PC-9 (cell line): Measurements from ENCODE around the gene PANK3. TPM values are rescaled to one million over a fixed set of nuclear protein-coding genes. Genes with fewer than 3 reads are reported as not detected.
"Not testable (repeated sequence)": the region's sequence is repeated elsewhere in the genome, so short reads cannot be mapped to it uniquely, and the experiment has no call there.

Experiments
- BruUV-seq: library from RNA; stranded (reverse); fragments of 400-500 nt; replicated peaks from 2 replicates; lab custom pipeline; 2021; lab: Mats Ljungman, UMichigan
- CTCF ChIA-PET: fragments of 300-600 bp; sonication (Branson Sonifier 250); formaldehyde crosslinking; loops from one replicate; lab custom pipeline; 2022; ENCODE audit warnings: antibody characterized with exemption; lab: Charles Lee
- POLR2A ChIA-PET: fragments of 300-600 bp; sonication (Branson Sonifier 250); formaldehyde crosslinking; loops from one replicate; lab custom pipeline; 2022; ENCODE audit warnings: antibody characterized with exemption; ENCODE audit not compliant: unreplicated experiment; lab: Charles Lee
- DNase-seq, 2 experiments: peaks; one replicate each; pipeline versions ENCODE4 v3.0.0 to v3.0.0-alpha.2; 2015 to 2022; ENCODE audit warnings: mixed read lengths in 1 of 2
- H2AFZ ChIP-seq: fragments of 200-600 bp; sonication (generic); 2 replicates; pipeline ENCODE4 v1.8.1; 2017; ENCODE audit warnings: antibody characterized with exemption
- H3F3A ChIP-seq: fragments of 200-600 bp; sonication (generic); 2 replicates; pipeline ENCODE4 v1.8.1; 2017; ENCODE audit warnings: antibody characterized with exemption, mild to moderate bottlenecking, low read depth; ENCODE audit not compliant: insufficient read depth
- H3K27ac ChIP-seq: fragments of 200-600 bp; sonication (generic); 2 replicates; pipeline ENCODE4 v1.6.1; 2016; ENCODE audit warnings: mixed run types
- H3K27me3 ChIP-seq: fragments of 200-600 bp; sonication (generic); 2 replicates; pipeline ENCODE4 v1.6.1; 2016; ENCODE audit warnings: low read depth, mixed run types; ENCODE audit not compliant: insufficient read depth
- H3K36me3 ChIP-seq: fragments of 200-600 bp; sonication (generic); 2 replicates; pipeline ENCODE4 v1.6.1; 2016; ENCODE audit warnings: low read depth, mixed run types
- H3K4me1 ChIP-seq: fragments of 200-600 bp; sonication (generic); replicated peaks from 2 replicates; pipeline ENCODE4 v1.6.1; 2016; ENCODE audit warnings: mixed run types; ENCODE audit not compliant: insufficient read depth
- H3K4me2 ChIP-seq: fragments of 200-600 bp; sonication (generic); 2 replicates; pipeline ENCODE4 v1.6.1; 2017; ENCODE audit warnings: mixed run types
- H3K4me3 ChIP-seq: fragments of 200-600 bp; sonication (generic); 2 replicates; pipeline ENCODE4 v1.6.1; 2016; ENCODE audit warnings: mixed run types
- H3K79me2 ChIP-seq: fragments of 200-600 bp; sonication (generic); 2 replicates; pipeline ENCODE4 v1.6.1; 2017; ENCODE audit warnings: low read depth, mixed run types
- H3K9me2 ChIP-seq: fragments of 200-600 bp; sonication (generic); 2 replicates; pipeline ENCODE4 v1.8.1; 2017; ENCODE audit warnings: mild to moderate bottlenecking; ENCODE audit not compliant: insufficient read depth
- H3K9me3 ChIP-seq: fragments of 200-600 bp; sonication (generic); 2 replicates; pipeline ENCODE4 v1.8.1; 2016; ENCODE audit warnings: low read depth; ENCODE audit not compliant: insufficient read depth
- H4K20me1 ChIP-seq: fragments of 200-600 bp; sonication (generic); 2 replicates; pipeline ENCODE4 v1.8.1; 2017; ENCODE audit not compliant: insufficient read depth
- EZH2 ChIP-seq: fragments of 200-600 bp; sonication (generic); IDR thresholded peaks from 2 replicates; pipeline ENCODE4 v1.8.0; 2017; ENCODE audit warnings: antibody characterized with exemption, low read depth
- intact Hi-C: fragments of 100-400 bp; cut with micrococcal nuclease; formaldehyde crosslinking; loops from one replicate; pipeline ENCODE4 v1.10.0; 2022; ENCODE audit not compliant: unreplicated experiment
- total RNA-seq: library from RNA; stranded (reverse); gene quantifications from 2 replicates; pipeline ENCODE4 v1.2.3, GENCODE V29; 2021
- TF ChIP-seq, protein P1 (sequence below): fragments of 200-600 bp; sonication (generic); conservative IDR thresholded peaks from 2 replicates; pipeline ENCODE4 v1.6.1; 2017; ENCODE audit warnings: mixed run types, antibody characterized with exemption, mild to moderate bottlenecking, moderate library complexity

The PANK3 gene
- total RNA-seq, 1 experiment from 2014 or later: 60.8 TPM

GRCh38 chr5:168599826-168600225 lies 20.7 kb upstream of the PANK3 start:
- CTCF ChIA-PET: no interaction called here
- no peak overlapping the region for H3K4me3 ChIP-seq
- H3K27ac ChIP-seq: no peak overlapping the region
- DNase-seq: no peak
- intact Hi-C loops: no loop called here
- H3K4me1 ChIP-seq: no peaks in the 10 kb centered on the region
- no peaks in the 10 kb centered on the region for H3F3A ChIP-seq
- TF ChIP-seq, protein P1, sequence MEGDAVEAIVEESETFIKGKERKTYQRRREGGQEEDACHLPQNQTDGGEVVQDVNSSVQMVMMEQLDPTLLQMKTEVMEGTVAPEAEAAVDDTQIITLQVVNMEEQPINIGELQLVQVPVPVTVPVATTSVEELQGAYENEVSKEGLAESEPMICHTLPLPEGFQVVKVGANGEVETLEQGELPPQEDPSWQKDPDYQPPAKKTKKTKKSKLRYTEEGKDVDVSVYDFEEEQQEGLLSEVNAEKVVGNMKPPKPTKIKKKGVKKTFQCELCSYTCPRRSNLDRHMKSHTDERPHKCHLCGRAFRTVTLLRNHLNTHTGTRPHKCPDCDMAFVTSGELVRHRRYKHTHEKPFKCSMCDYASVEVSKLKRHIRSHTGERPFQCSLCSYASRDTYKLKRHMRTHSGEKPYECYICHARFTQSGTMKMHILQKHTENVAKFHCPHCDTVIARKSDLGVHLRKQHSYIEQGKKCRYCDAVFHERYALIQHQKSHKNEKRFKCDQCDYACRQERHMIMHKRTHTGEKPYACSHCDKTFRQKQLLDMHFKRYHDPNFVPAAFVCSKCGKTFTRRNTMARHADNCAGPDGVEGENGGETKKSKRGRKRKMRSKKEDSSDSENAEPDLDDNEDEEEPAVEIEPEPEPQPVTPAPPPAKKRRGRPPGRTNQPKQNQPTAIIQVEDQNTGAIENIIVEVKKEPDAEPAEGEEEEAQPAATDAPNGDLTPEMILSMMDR: no peak
- no peak for TF ChIP-seq EZH2
- H3K4me2 ChIP-seq: no peak overlapping the region
- H4K20me1 ChIP-seq: no peaks in the 10 kb centered on the region
- no TSS peak for BruUV-seq
- no peaks in the 10 kb centered on the region for H3K9me3 ChIP-seq
- H3K79me2 ChIP-seq: no peaks in the 10 kb centered on the region
- H2AFZ ChIP-seq: no peak overlapping the region
- H3K9me2 ChIP-seq: no peaks in the 10 kb centered on the region
- POLR2A ChIA-PET: no interaction called here
- H3K27me3 ChIP-seq: peaks cover 6% of the 10 kb centered on the region; the same call in 1 of the 2 replicates
- no peaks in the 10 kb centered on the region for H3K36me3 ChIP-seq

DNA sequence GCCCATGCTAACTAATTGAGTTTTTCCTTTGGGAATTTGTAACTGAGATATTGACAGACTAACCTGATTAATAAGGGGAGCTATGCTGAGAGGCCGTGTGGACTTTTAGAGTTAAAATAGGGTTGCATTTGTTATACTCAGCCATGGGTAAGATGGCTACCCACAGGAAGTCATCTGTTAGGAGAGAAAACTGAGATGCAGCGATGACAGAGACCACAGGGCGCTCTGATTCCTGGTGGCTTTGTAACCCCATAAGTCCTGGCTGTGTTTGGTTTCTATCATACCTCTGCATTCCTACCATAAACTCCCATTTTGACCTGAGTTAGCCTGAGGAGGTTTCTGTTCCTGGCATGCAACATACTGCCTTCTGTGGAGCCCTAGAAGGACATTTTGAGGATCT lies 19.5 kb upstream of the PANK3 start:
- no peaks in the 10 kb centered on the region for H3K9me2 ChIP-seq
- H3K4me1 ChIP-seq: no peaks in the 10 kb centered on the region
- H2AFZ ChIP-seq: no peak overlapping the region
- no TSS peak for BruUV-seq
- POLR2A ChIA-PET: no interaction called here
- no peak for TF ChIP-seq EZH2
- TF ChIP-seq, protein P1: no peak
- H3K27ac ChIP-seq: no peak overlapping the region
- intact Hi-C loops: no loop called here
- peaks cover 11% of the 10 kb centered on the region; the same call in 1 of the 2 replicates for H3K27me3 ChIP-seq
- H3K79me2 ChIP-seq: no peaks in the 10 kb centered on the region
- no peaks in the 10 kb centered on the region for H4K20me1 ChIP-seq
- H3K9me3 ChIP-seq: no peaks in the 10 kb centered on the region
- H3K4me3 ChIP-seq: no peak overlapping the region
- DNase-seq: no peak
- CTCF ChIA-PET: no interaction called here
- H3K4me2 ChIP-seq: no peak overlapping the region
- no peaks in the 10 kb centered on the region for H3F3A ChIP-seq
- no peaks in the 10 kb centered on the region for H3K36me3 ChIP-seq

GRCh38 chr5:168596927-168597326 lies 17.8 kb upstream of the PANK3 start:
- Histone ChIP-seq H3K27ac (no peak overlapping the region), H4K20me1 (no peaks in the 10 kb centered on the region), H2AFZ (no peak overlapping the region), H3F3A (no peaks in the 10 kb centered on the region), H3K79me2 (no peaks in the 10 kb centered on the region), H3K4me2 (no peak overlapping the region), H3K9me3 (no peaks in the 10 kb centered on the region), H3K4me1 (peaks cover under 1% of the 10 kb centered on the region; the same call in 1 of the 2 replicates), H3K4me3 (no peak overlapping the region), H3K27me3 (peaks cover 11% of the 10 kb centered on the region; the same call in 1 of the 2 replicates), H3K36me3 (no peaks in the 10 kb centered on the region), H3K9me2 (no peaks in the 10 kb centered on the region)
- intact Hi-C loops: no loop called here
- ChIA-PET POLR2A (no interaction called here), CTCF (no interaction called here)
- TF ChIP-seq EZH2: no peak
- TF ChIP-seq, protein P1: no peak
- no TSS peak for BruUV-seq
- DNase-seq: no peak

DNA sequence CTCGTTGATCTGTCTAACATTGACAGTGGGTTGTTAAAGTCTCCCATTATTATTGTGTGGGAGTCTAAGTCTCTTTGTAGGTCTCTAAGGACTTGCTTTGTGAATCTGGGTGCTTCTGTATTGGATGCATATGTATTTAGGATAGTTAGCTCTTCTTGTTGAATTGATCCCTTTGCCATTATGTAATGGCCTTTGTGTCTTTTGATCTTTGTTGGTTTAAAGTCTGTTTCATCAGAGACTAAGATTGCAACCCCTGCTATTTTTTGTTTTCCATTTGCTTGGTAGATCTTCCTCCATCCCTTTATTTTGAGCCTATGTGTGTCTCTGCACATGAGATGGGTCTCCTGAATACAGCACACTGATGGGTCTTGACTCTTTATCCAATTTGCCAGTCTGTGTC lies 17.0 kb upstream of the PANK3 start:
- H3K9me2 ChIP-seq, H3K4me3 ChIP-seq, intact Hi-C loops, H3K79me2 ChIP-seq, H3K27ac ChIP-seq, CTCF ChIA-PET, DNase-seq, H3K4me2 ChIP-seq, BruUV-seq, H3K4me1 ChIP-seq, H4K20me1 ChIP-seq, POLR2A ChIA-PET, H3K9me3 ChIP-seq, H3K36me3 ChIP-seq, H3F3A ChIP-seq, H2AFZ ChIP-seq: not testable (repeated sequence)
- H3K27me3 ChIP-seq: peaks cover 11% of the 10 kb centered on the region; the same call in 1 of the 2 replicates
